GM19463 (cell line): Measurements from ENCODE around the gene RIN1.
A peak's percentile ranks its signal among the peaks of the same experiment; 100 is the strongest.
"Not testable (repeated sequence)": the region's sequence is repeated elsewhere in the genome, so short reads cannot be mapped to it uniquely, and the experiment has no call there.

Source experiments
- ATAC-seq: cut with Tn5 transposase; IDR thresholded peaks from one replicate; pipeline ENCODE4 v1.9.1; 2021; ENCODE audit warnings: mild to moderate bottlenecking, moderate library complexity; ENCODE audit not compliant: unreplicated experiment

RIN1 gene

DNA sequence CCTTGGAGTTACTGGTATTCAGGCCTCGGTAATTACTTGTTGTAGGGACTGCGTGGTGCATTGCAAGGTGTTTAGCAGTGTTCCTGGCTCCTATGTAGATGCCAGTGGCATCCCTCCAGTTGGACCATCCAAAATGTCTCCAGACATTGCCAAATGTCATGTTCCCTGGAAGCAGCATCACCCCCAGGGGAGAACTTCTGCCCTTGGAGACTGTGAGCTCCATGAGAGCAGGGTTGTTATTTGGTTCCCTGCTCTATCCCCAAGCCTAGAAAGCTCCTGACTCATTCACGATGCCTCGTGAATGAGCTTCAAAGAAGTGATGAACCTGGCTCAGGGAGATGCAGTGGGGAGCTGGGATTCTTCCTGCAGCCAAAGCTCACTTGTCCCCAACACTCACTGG, 14.6 kb downstream of the RIN1 start:
- ATAC-seq = no peak

DNA sequence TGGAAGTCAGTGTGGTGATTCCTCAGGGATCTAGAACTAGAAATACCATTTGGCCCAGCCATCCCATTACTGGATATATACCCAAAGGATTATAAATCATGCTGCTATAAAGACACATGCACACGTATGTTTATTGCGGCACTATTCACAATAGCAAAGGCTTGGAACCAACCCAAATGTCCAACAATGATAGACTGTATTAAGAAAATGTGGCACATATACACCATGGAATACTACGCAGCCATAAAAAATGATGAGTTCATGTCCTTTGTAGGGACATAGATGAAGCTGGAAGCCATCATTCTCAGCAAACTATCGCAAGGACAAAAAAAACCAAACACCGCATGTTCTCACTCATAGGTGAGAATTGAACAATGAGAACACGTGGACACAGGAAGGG, 15.5 kb downstream of the RIN1 start:
- ATAC-seq = not testable (repeated sequence)

DNA sequence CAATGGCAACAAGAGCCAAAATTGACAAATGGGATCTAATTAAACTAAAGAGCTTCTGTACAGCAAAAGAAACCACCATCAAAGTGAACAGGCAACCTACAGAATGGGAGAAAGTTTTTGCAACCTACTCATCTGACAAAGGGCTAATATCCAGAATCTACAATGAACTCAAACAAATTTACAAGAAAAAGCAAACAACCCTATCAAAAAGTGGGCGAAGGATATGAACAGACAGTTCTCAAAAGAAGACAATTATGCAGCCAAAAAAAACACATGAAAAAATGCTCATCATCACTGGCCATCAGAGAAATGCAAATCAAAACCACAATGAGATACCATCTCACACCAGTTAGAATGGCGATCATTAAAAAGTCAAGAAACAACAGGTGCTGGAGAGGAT, 15.9 kb downstream of the RIN1 start:
- ATAC-seq = not testable (repeated sequence)

DNA sequence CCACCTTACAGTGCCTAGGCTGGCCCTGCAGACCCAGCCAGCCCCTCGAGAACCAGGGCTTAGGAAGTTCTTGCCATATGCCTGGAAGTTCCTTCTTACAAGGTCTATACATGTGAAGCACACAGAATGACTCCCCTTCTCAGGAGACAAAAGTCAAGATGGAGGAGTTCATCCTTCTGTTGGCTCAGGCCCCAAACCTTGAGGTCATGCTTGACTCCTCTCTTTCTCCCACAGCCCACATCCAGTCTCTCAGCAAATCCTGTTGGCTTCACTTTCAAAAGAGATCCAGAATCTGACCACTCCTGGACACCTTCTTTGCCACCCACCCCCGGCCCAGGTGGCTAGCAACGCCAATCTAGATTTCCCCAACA, 17.6 kb downstream of the RIN1 start:
- ATAC-seq = no peak

DNA sequence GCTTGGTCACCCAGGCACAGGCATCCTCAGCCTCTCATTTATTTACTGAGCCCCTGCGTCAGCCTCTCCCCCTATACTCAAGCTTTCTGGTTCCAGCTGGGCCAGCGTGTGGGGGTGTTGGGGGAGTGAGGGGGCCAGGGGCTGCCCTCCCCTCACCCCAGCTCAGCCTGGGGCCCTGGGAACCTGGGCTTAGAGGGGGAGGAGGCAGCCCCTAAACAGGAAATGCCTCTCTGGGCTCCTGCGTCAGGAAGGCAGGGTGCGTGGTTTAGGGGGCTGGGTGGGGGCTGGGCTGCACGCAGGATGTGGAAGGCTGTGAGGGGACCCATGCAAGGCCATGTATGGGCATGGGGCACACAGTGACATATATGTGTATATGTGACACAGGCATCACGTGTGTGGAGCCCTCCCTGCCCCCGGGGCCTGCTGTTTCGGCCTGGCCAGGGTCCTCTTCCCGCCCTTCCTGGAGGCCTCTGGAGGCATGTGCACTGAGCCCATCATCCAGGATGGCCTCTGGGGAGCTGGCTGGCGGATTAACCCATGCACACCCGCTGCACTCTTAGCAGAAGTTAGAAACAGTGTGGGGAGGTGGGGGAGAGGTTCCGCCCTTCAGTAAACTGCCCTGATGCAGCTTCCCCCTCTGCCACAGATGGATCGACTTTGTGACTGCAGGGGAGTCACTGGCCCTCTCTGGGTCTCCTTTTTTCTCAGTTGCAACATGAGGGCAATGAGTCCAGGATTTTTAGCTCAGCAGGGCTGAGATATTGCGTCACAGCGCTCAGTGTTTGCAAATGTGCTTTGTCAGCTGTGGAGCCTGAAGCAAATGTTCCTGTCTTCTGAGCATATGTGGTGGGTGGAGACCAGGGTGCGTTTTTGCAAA, 18.3 kb downstream of the RIN1 start:
- ATAC-seq = no peak

DNA sequence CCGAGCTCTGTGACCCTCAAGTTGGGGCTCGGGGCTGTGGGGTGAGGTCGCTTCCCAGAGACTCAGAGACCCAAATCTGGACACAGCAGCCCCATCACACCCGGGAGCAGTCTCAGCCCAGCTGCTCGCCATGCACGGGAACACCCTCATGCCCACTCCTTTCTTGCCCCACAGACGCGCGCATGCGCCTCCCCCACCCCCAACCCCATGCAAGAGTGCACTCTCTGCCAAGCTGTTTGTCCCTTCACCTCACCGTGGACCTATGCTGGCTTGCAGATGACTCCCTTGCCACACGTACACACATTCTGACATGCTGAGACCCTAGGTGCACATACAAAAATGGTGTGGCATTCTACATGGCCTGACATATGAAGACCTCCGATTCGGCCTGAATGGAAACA, 18.9 kb downstream of the RIN1 start:
- ATAC-seq = no peak

DNA sequence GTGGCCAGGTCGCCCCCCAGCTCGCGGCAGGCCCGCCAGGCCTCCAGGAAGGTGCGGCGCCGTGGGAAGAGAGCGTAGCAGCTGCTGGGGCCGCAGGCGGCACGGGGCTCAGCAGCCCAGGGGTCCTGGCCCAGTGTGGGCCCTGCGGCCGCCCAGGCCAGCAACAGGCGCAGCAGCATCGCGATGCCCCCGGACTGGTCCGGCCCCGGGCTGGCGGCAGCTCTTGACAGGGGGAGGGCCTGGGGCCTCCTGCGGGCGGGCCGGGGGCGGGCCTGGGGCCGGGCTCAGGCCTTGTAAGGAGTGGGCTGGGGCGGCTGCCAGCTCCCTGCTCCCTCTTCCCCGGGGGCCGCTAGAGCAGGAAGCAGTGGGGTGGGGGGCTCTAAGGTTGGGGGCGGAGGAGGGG, 19.4 kb downstream of the RIN1 start, which contains the start of gene CD248:
CD248 (minus strand) TSS at position 196 of the 403 bp plus-strand sequence; CDS start at position 179, 17 bp downstream.
- no peak for ATAC-seq

DNA sequence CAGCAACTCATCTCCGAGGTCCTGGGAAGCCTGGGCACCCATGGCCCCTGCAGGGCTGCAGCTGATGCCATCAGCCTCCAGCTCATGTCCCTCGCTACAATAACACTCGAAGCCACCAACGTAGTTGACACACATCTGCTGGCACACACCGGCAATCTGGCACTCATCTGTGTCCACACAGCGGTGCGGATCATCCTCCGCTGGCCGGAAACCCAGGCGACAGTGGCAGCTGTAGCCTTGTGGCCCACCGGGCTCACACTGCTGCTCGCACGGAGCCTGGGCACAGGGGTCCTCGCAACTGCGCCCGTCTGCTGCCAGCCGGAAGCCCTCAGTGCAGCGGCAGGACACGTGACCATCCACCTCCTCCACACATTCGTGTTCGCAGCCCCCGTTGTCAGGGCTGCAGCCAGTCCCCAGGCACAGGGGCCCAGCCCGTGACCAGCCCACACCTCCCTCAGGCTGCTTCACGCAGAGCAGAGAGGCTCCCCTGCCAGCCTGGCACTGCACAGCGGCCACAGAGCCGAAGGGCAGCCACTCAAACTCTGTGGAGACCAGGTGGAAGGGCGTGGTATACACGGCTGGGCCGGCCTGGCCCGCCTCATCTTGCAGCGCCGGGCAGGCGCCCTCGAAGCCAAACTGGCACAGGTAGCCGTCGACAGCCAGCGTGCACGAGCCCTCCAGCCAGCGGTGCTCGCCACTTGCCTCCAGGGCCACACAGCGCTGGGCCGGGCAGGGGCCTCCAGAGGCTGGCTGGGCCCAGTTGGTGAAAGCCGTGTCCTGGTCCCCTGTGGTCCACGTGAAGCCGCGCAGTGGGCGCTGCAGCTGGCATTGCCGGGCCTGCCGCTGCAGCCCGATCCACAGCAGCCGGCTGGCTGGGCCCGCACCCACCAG, 20.1 kb downstream of the RIN1 start:
- no peak for ATAC-seq

DNA sequence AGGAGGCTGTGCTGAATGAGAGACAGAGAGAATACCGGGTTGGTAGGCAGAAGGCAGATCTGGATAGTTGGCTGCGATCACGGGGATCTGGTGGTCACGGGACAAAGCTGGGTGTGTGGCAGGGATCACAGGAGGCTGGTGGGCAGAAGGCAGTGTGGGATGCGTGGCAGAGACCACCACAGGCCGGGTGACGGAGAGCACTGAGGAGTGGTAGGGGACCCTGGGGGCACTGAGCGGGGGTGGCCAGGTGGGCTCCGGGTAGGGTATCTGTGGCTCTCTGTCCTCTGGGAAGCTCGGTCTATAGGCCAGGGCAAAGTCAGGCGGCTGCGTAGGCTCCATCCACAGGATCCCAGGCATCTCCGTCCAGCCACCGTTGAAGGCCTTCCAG, 20.7 kb downstream of the RIN1 start:
- ATAC-seq = no peak

DNA sequence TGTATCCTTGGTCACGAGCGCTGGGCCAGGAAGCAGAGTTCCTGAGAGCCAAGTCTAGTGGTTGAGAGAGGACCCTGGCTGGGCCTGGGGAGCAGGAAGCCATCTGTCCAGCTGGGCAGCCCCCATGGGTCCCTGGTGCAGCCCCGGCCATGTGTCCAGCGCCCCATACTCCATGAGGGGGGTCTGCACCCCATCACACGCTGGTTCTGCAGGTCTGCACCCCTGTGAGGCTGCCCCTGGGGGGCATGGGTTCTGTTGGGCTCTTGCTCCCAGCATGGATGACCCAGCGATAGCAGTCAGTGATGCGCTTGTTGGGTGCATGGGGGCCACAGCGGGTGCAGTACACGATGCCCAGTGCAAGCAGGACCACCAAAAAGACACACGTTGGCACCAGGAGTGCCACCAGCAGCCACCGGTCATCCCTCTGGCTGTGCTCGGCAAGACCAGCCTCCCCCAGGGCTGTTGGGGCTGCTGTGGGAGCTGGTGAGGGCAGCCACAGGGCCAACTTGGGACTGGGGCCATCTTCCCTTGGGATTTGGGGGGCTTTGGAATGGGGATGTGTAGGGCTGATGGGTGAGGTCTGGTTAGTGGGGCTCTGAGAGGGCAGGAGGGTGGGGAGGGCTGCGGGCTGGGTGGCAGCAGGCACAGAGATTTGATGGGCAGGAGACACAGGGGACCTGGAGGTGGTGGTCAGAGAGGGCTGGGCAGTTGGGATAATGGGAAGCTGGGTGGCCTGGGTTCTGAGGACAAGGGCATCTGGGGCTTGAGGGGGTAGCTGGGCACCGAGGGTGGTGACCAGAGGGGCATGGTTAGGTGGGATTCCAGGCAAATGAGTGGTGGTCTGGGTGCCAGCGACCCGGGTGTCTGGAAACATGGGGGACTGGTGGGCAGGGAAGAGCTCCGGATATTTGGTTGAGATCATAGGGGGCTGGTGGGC, 21.4 kb downstream of the RIN1 start:
- no peak for ATAC-seq

DNA sequence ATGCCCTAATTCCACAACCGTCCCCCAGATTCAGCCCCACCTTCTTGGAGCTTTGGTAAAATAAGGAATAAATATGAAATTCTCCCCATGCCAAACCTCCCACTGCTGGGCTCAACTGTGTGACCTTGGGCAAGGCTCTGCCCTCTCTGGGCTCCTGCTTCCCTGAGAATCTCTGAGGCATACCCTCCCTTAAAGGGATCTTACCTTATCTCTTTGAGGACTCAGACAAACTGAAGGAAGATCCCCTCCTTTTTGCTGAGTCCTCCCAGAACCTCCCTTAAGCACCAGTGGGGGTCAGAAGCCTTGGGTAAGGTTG, 22.1 kb downstream of the RIN1 start:
- no peak for ATAC-seq

DNA sequence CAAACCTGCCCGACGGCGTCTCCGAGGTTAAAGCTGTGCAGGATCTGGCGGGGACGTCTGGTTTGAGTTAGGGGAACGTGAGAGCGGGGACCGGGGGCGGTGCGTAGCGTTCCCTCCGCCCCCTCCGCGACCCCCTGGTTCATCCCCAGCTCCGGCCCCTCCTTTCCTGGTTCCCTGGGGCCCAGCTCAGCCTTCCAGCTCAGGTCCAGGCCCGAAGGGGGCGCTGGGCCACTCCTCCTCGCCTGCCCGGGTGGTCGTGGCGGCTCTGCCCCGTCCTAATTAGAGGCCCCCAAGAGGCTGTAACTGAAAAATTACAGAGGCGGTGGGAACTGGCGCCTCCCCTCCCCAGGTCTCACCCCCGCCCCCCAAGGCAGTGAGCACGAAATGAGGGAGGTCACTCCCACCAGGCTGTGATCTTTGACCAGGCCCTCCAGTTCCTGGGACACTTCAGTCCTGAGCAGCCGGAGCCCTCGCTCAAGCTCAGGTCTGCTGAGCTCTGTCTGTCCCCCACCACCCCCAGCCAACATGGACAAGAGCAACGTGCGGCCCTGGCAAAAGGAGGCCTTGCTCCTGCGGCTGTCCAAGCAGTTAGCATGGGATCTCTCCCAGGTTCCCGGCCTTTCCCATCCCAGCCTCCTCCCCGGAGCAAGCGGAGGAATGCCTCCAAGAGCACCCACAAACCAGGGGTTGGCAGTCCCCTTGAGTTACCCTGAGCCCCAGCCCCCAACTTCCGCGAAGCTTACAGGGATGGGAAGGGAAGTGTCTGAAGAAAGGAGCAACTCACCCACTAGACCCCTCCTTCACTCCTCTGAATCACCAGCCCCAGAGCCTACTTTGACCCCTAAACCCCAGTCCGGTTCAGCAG, 22.7 kb downstream of the RIN1 start:
- no peak for ATAC-seq

DNA sequence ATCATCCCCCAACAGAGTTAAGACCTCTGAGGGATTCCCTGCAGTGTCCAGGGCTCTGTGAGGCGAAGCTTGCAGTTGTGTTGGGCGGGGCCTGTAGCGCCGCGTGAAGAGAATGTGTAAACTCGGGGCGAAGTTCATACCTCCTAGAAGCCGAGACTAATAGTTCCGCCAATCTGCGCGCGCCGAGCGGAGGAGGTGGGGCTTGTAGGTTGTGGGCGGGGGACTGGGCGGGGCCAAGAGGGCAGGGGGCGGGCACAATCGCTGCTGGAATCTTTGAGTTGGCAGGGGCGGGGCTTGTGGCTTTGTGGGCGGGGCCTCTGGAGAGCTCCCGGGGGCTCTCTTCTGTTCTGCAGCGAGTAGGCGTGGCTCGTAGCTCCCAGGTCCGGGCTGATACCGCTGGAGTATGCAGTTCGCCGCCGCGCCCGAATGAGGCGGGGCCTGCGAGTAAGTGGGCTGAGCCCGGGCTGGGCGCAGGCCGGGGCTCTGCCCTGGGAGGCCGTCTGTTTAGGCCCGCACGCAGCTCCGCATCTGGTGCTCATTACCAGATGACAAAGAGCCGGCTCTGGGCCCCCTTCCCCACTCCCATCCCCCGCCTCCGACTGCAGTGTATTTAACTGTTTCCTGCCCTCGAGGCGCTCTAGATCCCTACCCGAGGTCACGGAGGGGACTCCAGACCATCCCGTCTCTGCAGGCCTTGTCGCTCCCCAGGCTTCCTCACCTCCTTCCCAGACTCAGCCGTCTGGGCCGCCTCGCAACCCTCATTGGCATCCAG, 23.5 kb downstream of the RIN1 start:
- ATAC-seq = peak; percentile 69

DNA sequence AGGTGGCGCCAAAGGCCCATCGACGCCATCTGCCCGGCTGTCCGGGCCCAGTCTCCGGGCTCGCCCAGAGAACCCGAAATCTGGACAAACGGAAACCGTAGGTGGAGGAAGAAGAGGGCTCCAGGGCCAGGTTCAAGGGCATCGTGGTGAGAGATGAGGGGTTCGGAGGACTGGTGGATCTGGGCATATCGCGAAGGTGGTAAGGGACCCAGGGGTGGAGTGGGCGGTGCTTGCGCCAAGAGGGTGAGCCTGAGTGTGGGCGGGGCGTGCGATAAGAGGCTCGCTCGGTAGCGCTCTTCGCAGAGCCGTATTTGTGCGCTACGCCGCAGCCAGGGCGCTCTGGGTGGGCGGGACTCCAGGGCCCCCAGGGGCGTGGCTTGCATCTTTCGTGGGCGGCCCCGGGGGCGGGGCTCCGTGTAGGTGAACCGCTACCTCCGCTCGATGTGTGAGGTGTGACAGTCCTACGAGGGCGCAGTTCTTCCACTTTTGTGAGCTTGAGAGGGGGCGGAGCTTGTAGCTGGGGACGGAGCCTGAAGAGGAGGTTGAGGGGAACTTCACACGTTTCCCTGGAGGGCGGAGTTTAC, 24.2 kb downstream of the RIN1 start:
- peak; percentile 65 for ATAC-seq

DNA sequence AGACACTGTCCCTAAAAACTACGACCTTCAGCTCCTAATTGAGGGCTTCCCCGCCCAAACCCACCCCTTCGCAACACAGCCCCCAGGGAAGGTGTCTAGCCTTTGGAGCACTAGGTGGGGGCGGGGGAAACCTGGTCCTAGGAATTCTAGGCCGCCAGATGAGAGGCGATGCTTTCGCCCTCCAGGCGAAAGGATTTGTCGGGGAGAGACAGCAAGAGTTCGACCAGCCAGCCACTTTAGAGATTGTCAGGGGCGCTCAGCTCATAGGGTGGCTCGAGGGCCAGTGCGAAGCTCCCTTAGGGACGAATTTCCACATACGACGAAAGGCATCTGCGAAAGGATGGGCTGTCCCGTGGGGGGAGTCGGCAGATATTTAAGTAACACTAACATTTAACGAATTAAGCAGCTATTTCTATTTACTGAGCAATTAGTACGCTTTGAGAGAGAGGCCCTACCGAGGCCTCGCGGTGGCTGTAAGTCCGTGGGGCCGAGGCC, 24.7 kb downstream of the RIN1 start:
- no peak for ATAC-seq

DNA sequence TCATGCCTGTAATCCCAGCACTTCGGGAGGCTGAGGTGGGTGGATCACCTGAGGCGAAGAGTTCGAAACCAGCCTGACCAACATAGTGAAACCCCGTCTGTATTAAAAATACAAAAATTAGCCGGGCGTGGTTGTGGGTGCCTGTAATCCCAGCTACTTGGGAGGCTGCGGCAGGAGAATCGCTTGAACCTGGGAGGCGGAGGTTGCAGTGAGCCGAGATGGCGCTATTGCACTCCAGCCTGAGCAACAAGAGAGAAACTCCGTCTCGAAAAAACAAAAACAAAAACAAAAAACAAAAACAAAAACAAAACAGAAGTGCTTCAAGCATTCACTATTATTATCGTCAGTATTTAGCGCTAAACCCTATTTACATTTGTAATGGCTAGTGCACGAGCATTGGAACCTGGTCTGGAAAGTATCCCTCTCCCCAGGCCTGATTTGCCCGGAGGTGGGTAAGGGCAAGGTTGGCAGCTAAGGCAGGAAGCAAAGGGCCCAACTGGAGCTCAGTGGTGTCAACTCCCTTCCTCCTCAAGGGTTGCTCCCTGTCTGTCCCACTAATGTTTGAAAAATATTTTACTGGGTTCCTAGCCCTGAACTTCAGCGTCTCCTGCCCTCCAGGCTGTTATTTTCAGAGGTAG, 25.3 kb downstream of the RIN1 start:
- ATAC-seq = not testable (repeated sequence)

DNA sequence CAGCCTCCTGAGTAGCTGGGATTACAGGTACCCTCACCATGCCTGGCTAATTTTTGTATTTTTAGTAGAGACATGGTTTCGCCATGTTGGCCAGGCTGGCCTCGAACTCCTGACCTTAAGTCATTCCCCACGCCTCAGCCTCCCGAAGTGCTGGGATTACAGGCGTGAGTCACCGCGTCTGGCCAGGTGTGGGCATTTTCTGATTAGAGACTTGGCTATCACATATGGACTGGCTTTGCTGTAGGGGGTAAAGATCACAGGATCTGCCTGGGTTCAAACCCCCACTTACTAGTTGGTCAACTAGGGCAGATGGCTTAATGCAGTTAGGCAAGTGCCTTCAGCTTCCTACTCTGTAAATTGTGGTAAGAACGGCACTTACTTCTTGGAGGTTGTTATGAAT, 25.9 kb downstream of the RIN1 start:
- no peak for ATAC-seq

DNA sequence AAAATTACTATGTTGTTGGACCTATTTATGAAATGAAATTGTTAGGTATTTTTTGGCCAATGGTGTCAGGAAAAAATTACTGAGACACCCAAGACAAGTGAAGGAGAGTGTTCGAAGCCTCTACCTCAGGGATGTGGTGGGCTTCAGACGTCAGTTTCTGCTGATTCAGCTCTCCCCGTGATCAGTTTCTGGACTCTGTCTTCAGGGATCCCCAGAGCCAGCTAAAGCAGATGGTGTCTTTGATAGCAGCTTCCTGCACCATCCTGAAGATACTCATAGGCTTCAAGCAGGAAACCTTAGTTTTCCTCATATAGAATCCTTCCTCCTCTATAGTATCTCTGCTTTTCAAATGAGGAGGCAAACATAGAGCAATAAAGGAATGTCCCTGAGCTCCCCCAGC, 26.8 kb downstream of the RIN1 start:
- ATAC-seq = no peak
